ENCODE measurements around the gene MAFF. TPM values are rescaled to one million over a fixed set of nuclear protein-coding genes. Genes with fewer than 3 reads are reported as not detected.

MAFF gene
- total RNA-seq, 1 experiment from 2014 or later: 6.4 TPM

DNA sequence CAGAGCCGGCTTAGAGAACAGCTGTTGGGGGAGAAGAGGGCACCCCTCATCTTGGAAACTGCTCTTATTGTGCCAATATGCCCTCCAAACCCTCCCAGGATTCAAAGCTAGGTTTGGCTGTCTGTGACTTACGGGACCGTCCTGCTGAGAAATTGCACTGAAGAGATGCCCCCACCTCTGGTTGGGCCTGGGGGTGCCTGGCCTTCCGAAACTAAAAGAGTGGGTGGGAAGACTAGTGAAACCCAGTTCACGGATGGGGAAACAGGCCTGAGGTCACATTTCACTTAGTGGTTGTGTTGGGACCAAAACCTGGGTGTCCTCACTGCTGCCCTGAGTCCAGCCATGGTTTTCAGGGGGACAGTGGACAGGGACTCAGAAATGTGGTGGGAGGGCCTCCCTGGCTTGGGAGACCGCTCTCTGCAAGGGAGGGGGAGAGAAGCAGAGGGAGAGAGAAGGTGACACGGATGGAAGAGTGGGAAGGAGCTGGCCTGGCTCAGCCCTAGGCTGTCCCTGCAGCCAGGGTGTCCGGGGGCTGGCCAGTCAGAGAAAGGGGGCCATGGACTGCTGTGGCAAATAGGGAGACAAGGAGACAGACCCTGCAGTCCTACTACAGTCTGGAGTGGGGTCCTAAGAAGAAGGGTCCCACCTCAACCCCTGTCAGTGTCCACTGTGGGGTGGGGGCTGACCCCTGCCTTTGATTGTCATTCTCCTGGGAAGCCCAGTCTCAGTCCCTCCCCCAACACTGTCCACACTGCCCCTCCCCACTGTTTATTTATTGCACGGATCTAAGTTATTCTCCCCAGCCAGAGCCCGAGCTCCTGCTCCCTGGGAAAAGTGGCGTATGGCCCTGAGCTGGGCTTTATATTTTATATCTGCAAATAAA, 13.6 kb downstream of the MAFF start:
- CTCF ChIA-PET: no interaction called here
- intact Hi-C loops (cut with micrococcal nuclease; ENCODE audit: unreplicated experiment) (no loop called here), in situ Hi-C loops (cut with HindIII; ENCODE audit: low pct_unique_long_range_greater_than_20kb, low sequenced_read_pairs) (no loop called here)
- BruUV-seq (replicated peaks): no TSS peak
- Histone ChIP-seq H3K4me3 (ENCODE audit: low read depth in 2 of 2, low read length in 2 of 2) (no peak overlapping the region), H3K27me3 (ENCODE audit: control insufficient read depth, insufficient read depth, low read length) (no peaks in the 10 kb centered on the region), H3K9me3 (ENCODE audit: control insufficient read depth, insufficient read depth, low read depth, low read length) (no peaks in the 10 kb centered on the region), H3K4me1 (ENCODE audit: control insufficient read depth, insufficient read depth, low read length) (peaks cover 25% of the 10 kb centered on the region), H3K36me3 (ENCODE audit: control insufficient read depth, insufficient read depth, low read length) (no peaks in the 10 kb centered on the region), H3K27ac (ENCODE audit: low read length) (no peak overlapping the region)
- ATAC-seq (no peak), DNase-seq (ENCODE audit: low read depth, low spot score) (no peak)
- POLR2A ChIA-PET: no interaction called here
- TF ChIP-seq, protein P1, sequence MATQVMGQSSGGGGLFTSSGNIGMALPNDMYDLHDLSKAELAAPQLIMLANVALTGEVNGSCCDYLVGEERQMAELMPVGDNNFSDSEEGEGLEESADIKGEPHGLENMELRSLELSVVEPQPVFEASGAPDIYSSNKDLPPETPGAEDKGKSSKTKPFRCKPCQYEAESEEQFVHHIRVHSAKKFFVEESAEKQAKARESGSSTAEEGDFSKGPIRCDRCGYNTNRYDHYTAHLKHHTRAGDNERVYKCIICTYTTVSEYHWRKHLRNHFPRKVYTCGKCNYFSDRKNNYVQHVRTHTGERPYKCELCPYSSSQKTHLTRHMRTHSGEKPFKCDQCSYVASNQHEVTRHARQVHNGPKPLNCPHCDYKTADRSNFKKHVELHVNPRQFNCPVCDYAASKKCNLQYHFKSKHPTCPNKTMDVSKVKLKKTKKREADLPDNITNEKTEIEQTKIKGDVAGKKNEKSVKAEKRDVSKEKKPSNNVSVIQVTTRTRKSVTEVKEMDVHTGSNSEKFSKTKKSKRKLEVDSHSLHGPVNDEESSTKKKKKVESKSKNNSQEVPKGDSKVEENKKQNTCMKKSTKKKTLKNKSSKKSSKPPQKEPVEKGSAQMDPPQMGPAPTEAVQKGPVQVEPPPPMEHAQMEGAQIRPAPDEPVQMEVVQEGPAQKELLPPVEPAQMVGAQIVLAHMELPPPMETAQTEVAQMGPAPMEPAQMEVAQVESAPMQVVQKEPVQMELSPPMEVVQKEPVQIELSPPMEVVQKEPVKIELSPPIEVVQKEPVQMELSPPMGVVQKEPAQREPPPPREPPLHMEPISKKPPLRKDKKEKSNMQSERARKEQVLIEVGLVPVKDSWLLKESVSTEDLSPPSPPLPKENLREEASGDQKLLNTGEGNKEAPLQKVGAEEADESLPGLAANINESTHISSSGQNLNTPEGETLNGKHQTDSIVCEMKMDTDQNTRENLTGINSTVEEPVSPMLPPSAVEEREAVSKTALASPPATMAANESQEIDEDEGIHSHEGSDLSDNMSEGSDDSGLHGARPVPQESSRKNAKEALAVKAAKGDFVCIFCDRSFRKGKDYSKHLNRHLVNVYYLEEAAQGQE (IDR thresholded peaks at IDR 0.05; ENCODE audit: insufficient read depth in 1 of 2, low read depth in 2 of 2, low read length in 1 of 2): no peak
- TF ChIP-seq, protein P2, sequence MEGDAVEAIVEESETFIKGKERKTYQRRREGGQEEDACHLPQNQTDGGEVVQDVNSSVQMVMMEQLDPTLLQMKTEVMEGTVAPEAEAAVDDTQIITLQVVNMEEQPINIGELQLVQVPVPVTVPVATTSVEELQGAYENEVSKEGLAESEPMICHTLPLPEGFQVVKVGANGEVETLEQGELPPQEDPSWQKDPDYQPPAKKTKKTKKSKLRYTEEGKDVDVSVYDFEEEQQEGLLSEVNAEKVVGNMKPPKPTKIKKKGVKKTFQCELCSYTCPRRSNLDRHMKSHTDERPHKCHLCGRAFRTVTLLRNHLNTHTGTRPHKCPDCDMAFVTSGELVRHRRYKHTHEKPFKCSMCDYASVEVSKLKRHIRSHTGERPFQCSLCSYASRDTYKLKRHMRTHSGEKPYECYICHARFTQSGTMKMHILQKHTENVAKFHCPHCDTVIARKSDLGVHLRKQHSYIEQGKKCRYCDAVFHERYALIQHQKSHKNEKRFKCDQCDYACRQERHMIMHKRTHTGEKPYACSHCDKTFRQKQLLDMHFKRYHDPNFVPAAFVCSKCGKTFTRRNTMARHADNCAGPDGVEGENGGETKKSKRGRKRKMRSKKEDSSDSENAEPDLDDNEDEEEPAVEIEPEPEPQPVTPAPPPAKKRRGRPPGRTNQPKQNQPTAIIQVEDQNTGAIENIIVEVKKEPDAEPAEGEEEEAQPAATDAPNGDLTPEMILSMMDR (IDR thresholded peaks at IDR 0.05): no peak
- TF ChIP-seq POLR2AphosphoS5 (IDR thresholded peaks at IDR 0.05; ENCODE audit: low read depth, low read length): no peak
- no peak for TF ChIP-seq TCF7L2 (IDR thresholded peaks at IDR 0.05; ENCODE audit: low read depth, low read length)
- TF ChIP-seq SIN3A (IDR thresholded peaks at IDR 0.05; ENCODE audit: borderline replicate concordance, insufficient read depth, low read depth, low read length): no peak

DNA sequence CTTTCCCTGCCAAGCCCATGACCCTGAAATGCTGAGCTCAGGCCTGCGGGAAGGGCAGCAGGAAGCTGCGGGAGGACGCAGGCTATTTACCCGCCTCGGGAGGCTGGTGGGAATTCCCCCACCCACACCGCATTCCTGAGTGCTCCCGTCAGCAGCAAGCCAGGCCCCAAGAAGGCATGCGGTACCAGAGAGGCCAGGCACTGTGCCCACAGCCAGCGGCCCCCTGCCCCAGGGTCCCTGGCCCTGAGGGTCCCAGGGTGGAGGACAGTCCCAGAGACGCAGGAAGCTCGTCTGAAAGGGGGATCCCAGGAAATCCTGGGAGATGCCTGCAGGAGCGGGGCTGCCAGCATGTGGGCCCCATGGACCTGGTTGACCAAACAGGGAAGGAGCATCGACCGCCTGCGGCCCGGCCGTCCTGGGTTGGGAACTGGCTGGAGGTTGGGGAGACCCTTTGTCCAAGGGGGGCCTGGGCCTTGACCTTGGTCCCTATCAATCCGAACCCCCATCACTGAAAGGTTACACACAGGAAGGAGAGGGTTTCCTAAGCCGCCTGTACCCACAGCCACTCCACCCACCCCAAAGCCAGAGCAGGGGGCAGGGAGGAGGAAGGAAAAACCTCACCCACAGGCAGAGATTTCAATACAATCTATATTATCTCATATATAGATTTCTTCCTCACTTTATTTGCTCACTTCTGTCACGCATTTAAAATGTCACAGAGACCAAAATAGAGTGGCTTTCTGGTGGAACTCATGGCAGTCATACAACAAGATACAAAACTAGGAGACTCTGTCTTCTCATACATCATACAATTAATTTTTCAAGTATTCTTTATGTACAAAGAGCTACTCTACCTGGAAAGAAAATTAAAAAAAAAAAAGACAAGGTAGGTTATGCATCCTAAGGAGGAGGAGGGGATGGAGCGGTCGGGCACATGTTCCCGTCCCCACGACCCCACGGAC, 17.1 kb downstream of the MAFF start:
- Histone ChIP-seq H3K27me3 (ENCODE audit: control insufficient read depth, insufficient read depth, low read length) (no peaks in the 10 kb centered on the region), H3K4me1 (ENCODE audit: control insufficient read depth, insufficient read depth, low read length) (peaks cover 25% of the 10 kb centered on the region), H3K9me3 (ENCODE audit: control insufficient read depth, insufficient read depth, low read depth, low read length) (no peaks in the 10 kb centered on the region), H3K4me3 (ENCODE audit: low read depth in 2 of 2, low read length in 2 of 2) (no peak overlapping the region), H3K27ac (ENCODE audit: low read length) (peak overlapping the region; percentile 85), H3K36me3 (ENCODE audit: control insufficient read depth, insufficient read depth, low read length) (no peaks in the 10 kb centered on the region)
- ATAC-seq (peak; percentile 86), DNase-seq (ENCODE audit: low read depth, low spot score) (no peak)
- intact Hi-C loops (cut with micrococcal nuclease; ENCODE audit: unreplicated experiment): no loop called here
- no peak for TF ChIP-seq TCF7L2 (IDR thresholded peaks at IDR 0.05; ENCODE audit: low read depth, low read length)
- peak; percentile 53 for TF ChIP-seq POLR2AphosphoS5 (IDR thresholded peaks at IDR 0.05; ENCODE audit: low read depth, low read length)
- TF ChIP-seq, protein P2 (IDR thresholded peaks at IDR 0.05): no peak
- POLR2A ChIA-PET: interaction anchor here (0.7 kb wide), 1 partner anchor 10 kb away, joined by 3 read pairs; no protein-coding TSS in a partner anchor
- no TSS peak for BruUV-seq (replicated peaks)
- CTCF ChIA-PET: no interaction called here
- in situ Hi-C loops (cut with HindIII; ENCODE audit: low pct_unique_long_range_greater_than_20kb, low sequenced_read_pairs): no loop called here

All from Panc1 (cell line).